IPS-18a (cell line): Measurements from ENCODE around the gene PRR5.

Experiments used
- H3K27ac ChIP-seq: one replicate; pipeline ENCODE4 v1.5.1; 2013; ENCODE audit warnings: low read length
- H3K27me3 ChIP-seq: one replicate; pipeline ENCODE4 v1.6.1; 2013; ENCODE audit warnings: mild to moderate bottlenecking, low read length; ENCODE audit not compliant: control insufficient read depth, insufficient read depth
- H3K36me3 ChIP-seq: one replicate; pipeline ENCODE4 v1.6.1; 2013; ENCODE audit warnings: low read depth, low read length; ENCODE audit not compliant: control insufficient read depth
- H3K4me1 ChIP-seq: one replicate; pipeline ENCODE4 v1.6.1; 2013; ENCODE audit warnings: low read depth, low read length; ENCODE audit not compliant: control insufficient read depth
- H3K4me3 ChIP-seq: one replicate; pipeline ENCODE4 v1.5.1; 2013; ENCODE audit warnings: low read length
- H3K9ac ChIP-seq: one replicate; pipeline ENCODE4 v1.6.1; 2013; ENCODE audit warnings: mild to moderate bottlenecking, low read length, moderate library complexity
- H3K9me3 ChIP-seq: one replicate; pipeline ENCODE4 v1.6.1; 2013; ENCODE audit warnings: low read depth, low read length; ENCODE audit not compliant: control insufficient read depth

The PRR5 gene

DNA sequence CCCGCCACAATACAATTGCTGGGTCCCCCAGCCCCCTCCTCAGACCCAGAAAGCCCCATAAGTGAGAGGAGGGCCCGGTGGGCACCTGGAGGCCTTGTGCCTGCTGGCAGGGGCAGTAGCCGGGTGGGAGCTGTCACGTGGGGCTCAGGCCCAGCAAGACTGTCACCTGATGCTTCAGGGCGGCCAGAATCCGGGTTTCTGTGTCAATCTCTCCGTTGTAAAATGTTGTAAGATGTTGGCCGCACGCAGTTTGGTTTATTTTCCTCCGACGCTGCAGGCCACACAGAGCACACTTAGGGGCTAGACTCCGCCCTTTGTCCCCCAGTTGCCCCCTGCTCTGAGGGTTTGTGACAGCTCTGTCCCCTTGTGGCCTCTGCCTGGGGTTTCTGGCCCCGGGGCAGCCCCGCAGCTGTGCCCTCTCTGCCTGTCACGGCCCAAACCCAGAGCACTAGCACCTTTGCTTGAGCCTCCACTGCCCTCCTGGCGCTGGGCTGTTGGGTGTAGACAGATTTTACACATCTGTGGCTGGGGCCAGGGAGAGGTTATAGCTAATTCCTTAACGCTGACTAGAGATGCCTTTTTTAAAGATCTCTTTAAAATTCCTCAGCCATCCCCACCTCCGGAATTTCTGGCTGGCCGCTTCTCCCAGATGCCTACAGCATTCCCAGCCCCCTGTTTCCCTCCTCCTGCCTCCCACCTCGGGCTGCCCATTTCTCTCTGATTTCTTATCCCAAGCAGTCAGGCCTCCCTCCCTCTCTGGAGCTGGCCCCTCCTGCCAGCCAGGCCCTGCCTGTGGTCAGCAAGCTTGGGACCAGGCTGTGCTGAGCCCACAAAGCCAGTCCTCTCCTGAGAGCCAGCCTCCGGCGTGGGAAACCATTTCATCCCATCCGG lies 3.2 kb upstream of the PRR5 start:
- Histone ChIP-seq H3K9me3 (no peaks in the 10 kb centered on the region), H3K4me1 (peaks cover 11% of the 10 kb centered on the region), H3K36me3 (no peaks in the 10 kb centered on the region), H3K9ac (no peak overlapping the region), H3K27me3 (peaks cover 36% of the 10 kb centered on the region), H3K27ac (no peak overlapping the region), H3K4me3 (no peak overlapping the region)

DNA sequence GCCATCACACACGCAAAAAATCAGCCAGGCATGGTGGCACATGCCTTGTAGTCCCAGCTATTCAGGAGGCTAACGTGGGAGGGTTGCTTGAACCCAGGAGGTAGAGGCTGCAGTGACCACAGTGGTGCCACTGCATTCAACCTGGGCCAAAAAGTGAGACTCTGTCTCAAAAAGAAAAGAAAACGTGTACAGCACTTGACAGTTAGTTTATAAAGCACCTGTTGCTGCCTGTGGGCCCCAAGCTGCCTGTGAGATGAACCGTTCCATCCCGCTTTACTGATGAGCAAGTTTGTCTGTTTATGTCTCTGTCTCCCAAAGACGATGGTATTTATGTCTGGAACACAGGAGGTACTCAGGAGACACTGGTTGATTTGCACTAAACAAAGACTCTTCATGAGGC lies 1.5 kb upstream of the PRR5 start:
- Histone ChIP-seq H3K27me3 (peaks cover 40% of the 10 kb centered on the region), H3K9me3 (no peaks in the 10 kb centered on the region), H3K36me3 (no peaks in the 10 kb centered on the region), H3K4me3 (no peak overlapping the region), H3K9ac (no peak overlapping the region), H3K27ac (no peak overlapping the region), H3K4me1 (peaks cover 11% of the 10 kb centered on the region)

DNA sequence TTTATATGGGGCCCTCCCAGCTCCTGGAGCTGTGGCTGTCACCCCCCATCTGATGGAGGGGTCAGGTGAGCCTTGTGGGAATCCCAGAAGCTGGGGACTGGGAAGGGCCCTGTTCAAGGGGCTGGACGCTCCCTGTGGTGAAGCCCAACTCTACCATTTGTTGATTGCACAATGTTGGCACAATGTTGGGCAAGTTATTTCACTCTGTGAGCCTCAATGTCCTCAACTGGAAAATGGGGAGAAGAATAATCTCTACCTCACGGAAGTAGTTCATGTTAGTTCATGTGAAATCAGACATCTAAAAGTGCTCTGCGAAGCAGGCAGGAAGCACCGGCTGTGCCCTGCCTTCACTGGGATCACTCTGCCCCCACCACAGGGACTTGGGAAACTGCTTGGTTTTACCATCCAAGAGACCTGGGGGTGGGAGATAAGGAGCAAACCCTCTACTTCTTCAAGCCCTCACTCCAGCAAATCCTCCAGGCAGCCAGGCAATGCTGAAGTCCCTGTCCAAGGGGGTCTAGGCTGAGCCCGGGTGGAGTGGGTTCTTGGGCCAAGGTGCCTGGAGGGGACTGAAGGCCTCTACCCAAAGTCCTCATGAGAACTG lies 715 bp upstream of the PRR5 start:
- H3K4me3 ChIP-seq, result peak overlapping the region; percentile 39
- H3K4me1 ChIP-seq, result peaks cover 11% of the 10 kb centered on the region
- H3K27ac ChIP-seq, result no peak overlapping the region
- H3K9ac ChIP-seq, result no peak overlapping the region
- peaks cover 40% of the 10 kb centered on the region for H3K27me3 ChIP-seq
- H3K36me3 ChIP-seq, result no peaks in the 10 kb centered on the region
- no peaks in the 10 kb centered on the region for H3K9me3 ChIP-seq

DNA sequence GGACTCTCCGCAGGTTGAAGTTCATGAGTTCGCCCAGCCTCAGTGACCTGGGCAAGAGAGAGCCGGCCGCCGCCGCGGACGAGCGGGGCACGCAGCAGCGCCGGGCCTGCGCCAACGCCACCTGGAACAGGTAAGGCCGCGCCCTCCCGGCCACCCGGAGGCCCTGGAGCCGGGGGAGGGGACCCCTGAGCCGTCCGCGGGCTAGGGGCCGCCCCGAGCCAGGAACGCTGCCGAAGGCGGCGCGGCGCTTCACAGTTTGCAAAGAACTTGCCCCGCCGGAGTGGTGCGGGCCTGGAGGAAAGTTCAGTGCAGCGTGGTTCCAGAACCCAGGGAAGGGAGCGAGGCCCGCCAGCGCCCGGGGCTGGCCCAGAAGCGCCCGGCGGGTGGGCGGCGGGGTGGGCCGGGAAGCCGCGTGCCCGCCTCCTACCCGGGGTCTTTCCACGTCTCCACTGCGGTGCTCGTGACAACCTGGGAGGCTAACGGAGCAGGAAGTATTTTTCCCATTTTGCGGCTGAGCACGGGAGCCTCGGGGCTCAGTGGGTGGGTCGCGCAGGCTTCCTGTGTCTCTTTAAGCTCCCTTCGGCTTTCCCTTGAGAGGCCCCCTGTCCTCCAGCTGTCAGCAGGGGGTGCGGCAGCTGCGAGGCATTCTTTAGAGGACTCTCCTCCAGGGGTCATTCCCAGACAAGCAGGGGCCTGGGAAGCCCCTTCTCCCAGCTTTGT lies 635 bp downstream of the PRR5 start:
- Histone ChIP-seq H3K36me3 (no peaks in the 10 kb centered on the region), H3K9me3 (no peaks in the 10 kb centered on the region), H3K4me1 (peaks cover 11% of the 10 kb centered on the region), H3K4me3 (peak overlapping the region; percentile 63), H3K27me3 (peaks cover 40% of the 10 kb centered on the region), H3K27ac (no peak overlapping the region), H3K9ac (no peak overlapping the region)

DNA sequence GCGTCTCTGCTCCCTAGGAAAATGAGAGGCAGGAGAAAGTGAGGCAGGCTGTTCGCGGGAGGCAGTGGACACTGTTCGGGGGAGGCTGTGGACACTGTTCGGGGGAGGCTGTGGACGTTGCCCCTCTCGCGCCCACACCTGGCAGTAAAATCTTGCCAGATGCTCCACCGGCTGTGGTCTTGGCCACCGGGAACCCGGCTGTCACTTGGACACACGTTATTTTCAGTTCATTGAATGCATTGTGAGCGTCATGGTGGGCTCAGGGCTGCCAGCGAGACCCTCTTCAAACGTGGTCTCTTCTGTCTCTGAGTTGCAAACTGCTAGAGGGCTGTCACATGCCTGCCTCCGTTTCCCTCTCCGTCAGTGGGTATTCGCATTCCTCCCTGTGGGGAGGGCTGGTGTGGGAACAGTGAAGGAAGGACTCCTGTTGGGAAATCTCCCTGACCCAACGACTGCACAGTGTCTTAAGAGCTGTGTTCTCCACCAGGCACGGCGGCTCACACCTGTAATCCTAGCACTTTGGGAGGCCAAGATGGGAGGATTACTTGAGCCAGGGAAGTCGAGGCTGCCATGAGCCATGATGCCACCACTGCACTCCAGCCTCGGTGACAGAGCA lies 1.4 kb downstream of the PRR5 start:
- Histone ChIP-seq H3K36me3 (no peaks in the 10 kb centered on the region), H3K4me1 (peaks cover 11% of the 10 kb centered on the region), H3K27ac (no peak overlapping the region), H3K4me3 (peak overlapping the region; percentile 63), H3K9me3 (no peaks in the 10 kb centered on the region), H3K9ac (no peak overlapping the region), H3K27me3 (peaks cover 40% of the 10 kb centered on the region)

DNA sequence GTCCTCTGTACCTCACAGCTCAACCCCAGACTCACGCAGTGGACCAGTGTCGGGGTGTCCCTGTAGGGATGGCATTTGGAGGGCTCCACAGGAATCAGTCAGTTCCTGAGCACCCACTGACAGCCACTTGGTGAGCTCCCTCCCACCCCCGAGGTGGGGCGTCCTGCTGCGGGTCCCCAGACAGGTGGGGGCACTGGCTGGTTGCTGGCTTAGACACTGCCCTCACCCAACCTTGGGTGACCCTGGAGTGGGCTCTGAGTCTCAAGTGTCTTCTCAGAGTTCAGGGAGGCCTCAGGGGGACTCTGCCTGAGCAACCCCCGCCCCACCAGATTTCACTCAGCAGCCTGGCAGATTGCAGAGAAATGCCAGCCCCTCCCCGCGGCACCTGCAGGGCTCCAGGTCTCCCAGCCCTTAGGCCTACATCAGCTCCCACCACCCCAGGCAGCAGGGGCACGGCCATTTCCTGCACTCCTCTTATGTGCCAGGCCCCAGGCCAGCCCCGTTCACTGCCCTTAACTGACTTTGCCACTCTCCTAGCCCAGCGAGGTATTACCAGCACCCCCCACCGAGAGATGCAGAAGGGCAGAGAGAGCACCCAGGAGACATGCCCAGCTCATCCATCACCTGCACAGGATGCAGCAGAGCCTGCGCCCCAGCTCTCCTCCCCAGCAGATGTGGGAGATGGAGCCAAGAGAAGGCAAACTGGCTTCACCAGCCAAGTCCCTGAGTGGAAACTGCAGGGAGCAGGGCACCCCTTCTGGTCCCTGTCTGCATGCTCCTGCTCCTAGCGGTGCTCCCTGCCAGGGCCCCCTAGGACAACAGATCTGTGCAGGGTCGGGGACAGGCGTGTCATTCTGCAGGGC lies 2.4 kb downstream of the PRR5 start:
- peaks cover 40% of the 10 kb centered on the region for H3K27me3 ChIP-seq
- H3K27ac ChIP-seq, result no peak overlapping the region
- no peak overlapping the region for H3K4me3 ChIP-seq
- no peak overlapping the region for H3K9ac ChIP-seq
- H3K4me1 ChIP-seq, result peaks cover 9% of the 10 kb centered on the region
- no peaks in the 10 kb centered on the region for H3K36me3 ChIP-seq
- no peaks in the 10 kb centered on the region for H3K9me3 ChIP-seq

DNA sequence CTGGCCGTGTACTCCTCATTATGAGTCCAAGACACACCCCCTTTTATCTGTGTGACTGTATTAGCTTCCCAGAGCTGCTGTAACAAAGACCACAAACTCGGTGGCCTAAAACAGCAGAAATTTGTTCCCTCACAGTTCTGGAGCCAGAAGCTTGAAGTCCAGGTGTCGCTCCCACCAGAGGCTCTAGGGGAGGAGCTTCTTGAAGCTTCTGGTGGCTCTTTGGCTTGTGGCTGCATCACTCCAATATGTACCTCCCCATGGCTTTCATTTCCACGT lies 3.0 kb downstream of the PRR5 start:
- Histone ChIP-seq H3K4me3 (no peak overlapping the region), H3K9ac (no peak overlapping the region), H3K27me3 (peaks cover 34% of the 10 kb centered on the region), H3K9me3 (no peaks in the 10 kb centered on the region), H3K4me1 (peaks cover 8% of the 10 kb centered on the region), H3K36me3 (no peaks in the 10 kb centered on the region), H3K27ac (no peak overlapping the region)

DNA sequence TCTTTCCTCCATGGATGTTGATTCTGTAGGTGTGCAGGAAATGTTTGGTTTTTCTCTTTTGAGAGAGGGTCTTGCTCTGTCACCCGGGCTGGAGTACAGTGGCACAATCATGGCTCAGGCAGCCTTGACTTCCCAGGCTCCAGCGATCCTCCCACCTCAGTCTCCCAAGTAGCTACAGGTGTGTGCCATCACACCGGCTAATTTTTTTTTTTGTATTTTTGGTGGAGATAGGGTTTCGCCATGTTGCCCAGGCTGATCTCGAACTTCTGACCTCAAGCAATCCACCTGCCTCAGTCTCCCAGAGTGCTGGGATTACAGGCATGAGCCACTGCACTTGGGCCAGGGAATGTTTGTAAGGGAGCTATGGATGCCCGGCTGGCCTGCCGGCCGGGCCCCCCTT lies 4.5 kb downstream of the PRR5 start:
- Histone ChIP-seq H3K9ac (no peak overlapping the region), H3K27ac (no peak overlapping the region), H3K27me3 (peaks cover 22% of the 10 kb centered on the region), H3K36me3 (no peaks in the 10 kb centered on the region), H3K4me3 (no peak overlapping the region), H3K9me3 (no peaks in the 10 kb centered on the region), H3K4me1 (peaks cover 5% of the 10 kb centered on the region)

DNA sequence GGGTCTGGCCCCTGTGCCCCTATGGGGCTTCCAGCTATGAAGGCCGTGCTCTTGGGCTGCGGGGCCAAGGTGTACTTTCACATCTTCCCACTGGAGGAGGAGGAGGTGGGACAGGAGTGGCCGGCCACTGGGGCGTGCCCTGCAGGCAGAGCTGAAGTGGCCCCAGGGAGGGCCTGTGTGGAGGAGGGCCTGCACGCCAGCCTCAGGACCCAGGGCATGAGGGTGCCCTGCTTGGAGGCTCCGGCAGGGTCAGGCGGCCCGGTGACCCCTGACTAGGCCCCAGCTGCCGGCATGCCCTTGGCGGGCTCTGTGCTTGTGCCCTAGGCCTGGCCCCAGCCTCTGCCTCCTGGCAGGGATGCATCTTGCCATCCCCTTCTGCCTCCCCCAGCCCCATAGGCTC lies 5.2 kb downstream of the PRR5 start:
- Histone ChIP-seq H3K4me1 (peaks cover 4% of the 10 kb centered on the region), H3K27me3 (peaks cover 19% of the 10 kb centered on the region), H3K4me3 (no peak overlapping the region), H3K9me3 (no peaks in the 10 kb centered on the region), H3K36me3 (no peaks in the 10 kb centered on the region), H3K27ac (no peak overlapping the region), H3K9ac (no peak overlapping the region)

DNA sequence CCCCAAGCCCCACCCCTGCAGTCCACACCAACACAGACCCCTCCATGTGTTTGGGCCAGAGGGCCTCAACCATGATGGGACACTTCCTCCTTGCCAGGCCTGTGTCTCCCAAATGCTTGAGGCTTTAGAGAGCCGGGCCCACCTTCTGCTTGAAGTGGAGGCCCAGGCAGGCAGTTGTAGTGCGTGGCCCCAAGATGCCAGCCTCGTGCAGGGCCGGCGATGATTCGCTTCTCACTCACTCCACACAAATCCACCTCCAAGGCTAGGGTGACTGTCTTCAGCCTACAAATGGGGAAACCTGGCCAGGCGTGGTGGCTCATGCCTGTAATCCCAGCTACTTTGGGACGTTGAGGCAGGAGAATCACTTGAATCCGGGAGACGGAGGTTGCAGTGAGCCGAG lies 5.7 kb downstream of the PRR5 start:
- H3K36me3 ChIP-seq, result no peaks in the 10 kb centered on the region
- H3K9me3 ChIP-seq, result no peaks in the 10 kb centered on the region
- H3K9ac ChIP-seq, result no peak overlapping the region
- H3K4me1 ChIP-seq, result peaks cover 4% of the 10 kb centered on the region
- H3K27me3 ChIP-seq, result peaks cover 14% of the 10 kb centered on the region
- H3K27ac ChIP-seq, result no peak overlapping the region
- no peak overlapping the region for H3K4me3 ChIP-seq

DNA sequence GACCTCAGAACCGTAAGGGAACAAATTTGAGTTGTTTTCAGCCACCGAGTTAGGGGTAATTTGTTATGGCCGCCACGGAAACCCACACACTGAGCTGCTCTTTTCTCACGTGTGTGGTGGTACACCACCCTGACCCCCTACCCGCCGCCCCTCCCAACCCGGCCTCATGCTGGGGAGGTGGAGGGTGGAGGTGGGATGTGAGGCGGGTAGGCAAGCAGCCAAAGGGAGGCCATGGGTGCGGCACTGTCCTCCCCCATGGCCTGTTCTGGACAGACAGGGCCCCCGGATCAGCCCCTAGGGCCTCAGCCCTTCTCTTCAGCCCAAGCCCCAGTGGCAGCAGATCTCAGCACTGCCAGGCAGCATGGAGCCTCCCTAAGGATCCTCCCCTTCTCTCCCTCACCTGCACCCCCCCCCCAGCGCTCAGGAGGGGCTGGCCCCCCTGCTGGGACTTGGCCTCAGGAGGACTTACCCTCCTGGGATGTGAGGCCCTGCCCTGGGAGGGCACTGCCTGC lies 7.9 kb downstream of the PRR5 start:
- no peaks in the 10 kb centered on the region for H3K36me3 ChIP-seq
- H3K9ac ChIP-seq, result no peak overlapping the region
- no peaks in the 10 kb centered on the region for H3K4me1 ChIP-seq
- no peaks in the 10 kb centered on the region for H3K27me3 ChIP-seq
- H3K9me3 ChIP-seq, result no peaks in the 10 kb centered on the region
- no peak overlapping the region for H3K27ac ChIP-seq
- no peak overlapping the region for H3K4me3 ChIP-seq
